Transverse colon (tissue), 4 donors: ENCODE measurements around the gene DGAT2. TPM values are rescaled to one million over a fixed set of nuclear protein-coding genes. Genes with fewer than 3 reads are reported as not detected.

Experiments
- DNase-seq: peaks from one replicate; pipeline ENCODE4 v3.0.0-alpha.2; 2019
- H3K27ac ChIP-seq, 4 donors: fragments of 200-600 bp; sonication (generic); 2 replicates each; pipeline ENCODE4 v1.5.1; 2016 to 2018; ENCODE audit warnings: inconsistent platforms in 4 of 4
- H3K27me3 ChIP-seq: fragments of 200-600 bp; sonication (generic); 2 replicates; pipeline ENCODE4 v1.5.1; 2017; ENCODE audit warnings: inconsistent platforms
- H3K36me3 ChIP-seq, 4 donors: fragments of 200-600 bp; sonication (generic); 2 replicates each; pipeline ENCODE4 v1.5.1; 2017 to 2019; ENCODE audit warnings: inconsistent platforms in 4 of 4
- H3K4me1 ChIP-seq, 4 donors: fragments of 200-600 bp; sonication (generic); 2 replicates each; pipeline ENCODE4 v1.5.1; 2017 to 2020; ENCODE audit warnings: inconsistent platforms in 4 of 4
- H3K4me3 ChIP-seq, 4 donors: fragments of 200-600 bp; sonication (generic); 1 replicate in 1 of 4; 2 replicates in 3 of 4; pipeline versions ENCODE4 v1.5.1 to v1.6.1; 2017 to 2019; ENCODE audit warnings: inconsistent platforms in 4 of 4
- H3K9me3 ChIP-seq, 2 donors: fragments of 200-600 bp; sonication (generic); 2 replicates each; pipeline ENCODE4 v1.5.1; 2017 to 2019; ENCODE audit warnings: inconsistent platforms in 2 of 2
- EP300 ChIP-seq: sonication (generic); formaldehyde crosslinking; IDR thresholded peaks from one replicate; pipeline ENCODE4 v1.6.1; 2017; ENCODE audit warnings: antibody characterized with exemption, low read depth
- POLR2A ChIP-seq: fragments of 450-650 bp; IDR thresholded peaks from one replicate; pipeline ENCODE4 v1.6.1; 2016; ENCODE audit warnings: antibody characterized with exemption, mild to moderate bottlenecking, moderate library complexity
- POLR2AphosphoS5 ChIP-seq, 3 donors: sonication (generic); formaldehyde crosslinking; IDR thresholded peaks; one replicate each; pipeline ENCODE4 v1.6.1; 2016; ENCODE audit warnings: antibody characterized with exemption in 3 of 3
- WGBS, 2 donors: methylation state at CpG; one replicate each; pipeline ENCODE4 v1.1.5; 2018; ENCODE audit warnings: low coverage in 1 of 2; 5-methylcytosine and 5-hydroxymethylcytosine counted together
- in situ Hi-C, 4 donors: fragments of 200-750 bp; cut with MboI; loops; one replicate each; pipeline versions ENCODE4 v1.15.0 to v1.15.1; 2017; ENCODE audit warnings: low sequenced_read_pairs in 3 of 4, low pct_ligation_motif_present in 1 of 4, low pct_unique_long_range_greater_than_20kb in 1 of 4
- intact Hi-C: fragments of 100-400 bp; cut with DNase I; formaldehyde crosslinking; loops from one replicate; pipeline ENCODE4 v1.15.1; 2023; ENCODE audit warnings: low total_unique reads
- total RNA-seq, 4 donors: library from RNA; depleted of rRNA; stranded (reverse); fragments of >200 nt; gene quantifications; one replicate each; pipeline ENCODE4 v1.1.0, GENCODE V29; 2016
- TF ChIP-seq, protein P1 (sequence below), 5 experiments: fragments of 200-600 bp in 3 of 5; fragments of 450-650 bp in 2 of 5; sonication (generic) in 3 of 5; IDR thresholded peaks; 1 replicate in 2 of 5; 2 replicates in 3 of 5; pipeline ENCODE4 v1.5.1; 2016 to 2017; ENCODE audit warnings: antibody characterized with exemption in 5 of 5, inconsistent platforms in 3 of 5, mild to moderate bottlenecking in 2 of 5, moderate library complexity in 1 of 5

Gene DGAT2
- total RNA-seq, 4 donors from 2014 or later: 3.3 to 3.7 TPM; not detected in 2

GRCh38 chr11:75836417-75836816 lies 67.8 kb downstream of the DGAT2 start:
- no peak overlapping the region for H3K27ac ChIP-seq
- in situ Hi-C loops (no loop called here), intact Hi-C loops (no loop called here)
- DNase-seq: no peak
- TF ChIP-seq, protein P1, sequence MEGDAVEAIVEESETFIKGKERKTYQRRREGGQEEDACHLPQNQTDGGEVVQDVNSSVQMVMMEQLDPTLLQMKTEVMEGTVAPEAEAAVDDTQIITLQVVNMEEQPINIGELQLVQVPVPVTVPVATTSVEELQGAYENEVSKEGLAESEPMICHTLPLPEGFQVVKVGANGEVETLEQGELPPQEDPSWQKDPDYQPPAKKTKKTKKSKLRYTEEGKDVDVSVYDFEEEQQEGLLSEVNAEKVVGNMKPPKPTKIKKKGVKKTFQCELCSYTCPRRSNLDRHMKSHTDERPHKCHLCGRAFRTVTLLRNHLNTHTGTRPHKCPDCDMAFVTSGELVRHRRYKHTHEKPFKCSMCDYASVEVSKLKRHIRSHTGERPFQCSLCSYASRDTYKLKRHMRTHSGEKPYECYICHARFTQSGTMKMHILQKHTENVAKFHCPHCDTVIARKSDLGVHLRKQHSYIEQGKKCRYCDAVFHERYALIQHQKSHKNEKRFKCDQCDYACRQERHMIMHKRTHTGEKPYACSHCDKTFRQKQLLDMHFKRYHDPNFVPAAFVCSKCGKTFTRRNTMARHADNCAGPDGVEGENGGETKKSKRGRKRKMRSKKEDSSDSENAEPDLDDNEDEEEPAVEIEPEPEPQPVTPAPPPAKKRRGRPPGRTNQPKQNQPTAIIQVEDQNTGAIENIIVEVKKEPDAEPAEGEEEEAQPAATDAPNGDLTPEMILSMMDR (IDR thresholded peaks at IDR 0.05): no peak
- no peak for TF ChIP-seq EP300
- no peaks in the 10 kb centered on the region for H3K9me3 ChIP-seq
- H3K4me1 ChIP-seq: peaks cover 0 to 16% (median 0%) of the 10 kb centered on the region in 4 donors
- WGBS, 2 donors: 80 to 94% methylated on average over 2 to 3 of the region's 3 CpGs
- no peaks in the 10 kb centered on the region for H3K27me3 ChIP-seq
- no peaks in the 10 kb centered on the region for H3K36me3 ChIP-seq
- H3K4me3 ChIP-seq: no peak overlapping the region

DNA sequence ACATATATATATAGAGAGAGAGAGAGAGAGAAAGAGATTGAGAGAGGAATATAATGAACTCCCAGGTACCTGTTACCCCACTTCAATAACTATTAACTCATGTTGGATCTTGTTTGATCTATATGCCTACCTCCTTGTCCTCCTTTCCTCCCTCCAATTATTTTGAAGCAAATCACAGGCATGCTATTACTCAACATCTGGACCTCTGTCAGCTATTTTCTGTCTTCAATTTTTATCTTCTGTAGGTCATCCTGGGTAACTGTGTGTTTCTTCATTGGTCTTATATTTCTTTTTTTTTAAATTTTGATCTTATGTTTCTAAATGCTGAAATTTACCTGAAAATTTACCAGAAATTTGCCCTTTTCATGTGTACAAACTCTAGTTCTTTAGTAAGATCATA lies 71.3 kb downstream of the DGAT2 start:
- no peaks in the 10 kb centered on the region for H3K27me3 ChIP-seq
- H3K27ac ChIP-seq: no peak overlapping the region
- TF ChIP-seq POLR2AphosphoS5 (IDR thresholded peaks at IDR 0.05) (no peak), EP300 (no peak), POLR2A (no peak)
- TF ChIP-seq, protein P1 (IDR thresholded peaks at IDR 0.05): no peak
- intact Hi-C loops (no loop called here), in situ Hi-C loops (no loop called here)
- peaks cover 0 to 16% (median 0%) of the 10 kb centered on the region in 4 donors for H3K4me1 ChIP-seq
- H3K36me3 ChIP-seq: no peaks in the 10 kb centered on the region
- no peak for DNase-seq
- no peak overlapping the region for H3K4me3 ChIP-seq
- no peaks in the 10 kb centered on the region for H3K9me3 ChIP-seq

- H3K9me3 ChIP-seq: no peaks in the 10 kb centered on the region
- H3K4me1 ChIP-seq: peaks cover 0 to 16% (median 0%) of the 10 kb centered on the region in 4 donors
- TF ChIP-seq EP300: no peak
- TF ChIP-seq POLR2A: no peak
- TF ChIP-seq, protein P1 (IDR thresholded peaks at IDR 0.05): no peak
- no peak for TF ChIP-seq POLR2AphosphoS5 (IDR thresholded peaks at IDR 0.05)
- no peak for DNase-seq
- WGBS, 2 donors: 60 to 71% methylated on average over 1 of the region's 1 CpG
- H3K36me3 ChIP-seq: no peaks in the 10 kb centered on the region
- intact Hi-C loops (no loop called here), in situ Hi-C loops (no loop called here)
- no peaks in the 10 kb centered on the region for H3K27me3 ChIP-seq
- H3K27ac ChIP-seq: no peak overlapping the region
- no peak overlapping the region for H3K4me3 ChIP-seq
Measured at GRCh38 chr11:75840522-75840921, 71.9 kb downstream of the DGAT2 start.

GRCh38 chr11:75841739-75842138 lies 73.2 kb downstream of the DGAT2 start:
- Histone ChIP-seq H3K9me3 (no peaks in the 10 kb centered on the region), H3K4me3 (no peak overlapping the region), H3K27me3 (no peaks in the 10 kb centered on the region), H3K27ac (no peak overlapping the region), H3K4me1 (peaks cover 0 to 16% (median 0%) of the 10 kb centered on the region in 4 donors), H3K36me3 (no peaks in the 10 kb centered on the region)
- intact Hi-C loops: no loop called here
- WGBS, 2 donors: 89 to 100% methylated on average over 1 to 2 of the region's 2 CpGs
- no peak for DNase-seq
- TF ChIP-seq, protein P1 (IDR thresholded peaks at IDR 0.05): no peak
- in situ Hi-C loops: no loop called here
